ENCODE results near the gene MMP24OS.
"Not testable (repeated sequence)": the region's sequence is repeated elsewhere in the genome, so short reads cannot be mapped to it uniquely, and the experiment has no call there.

MMP24OS gene

DNA sequence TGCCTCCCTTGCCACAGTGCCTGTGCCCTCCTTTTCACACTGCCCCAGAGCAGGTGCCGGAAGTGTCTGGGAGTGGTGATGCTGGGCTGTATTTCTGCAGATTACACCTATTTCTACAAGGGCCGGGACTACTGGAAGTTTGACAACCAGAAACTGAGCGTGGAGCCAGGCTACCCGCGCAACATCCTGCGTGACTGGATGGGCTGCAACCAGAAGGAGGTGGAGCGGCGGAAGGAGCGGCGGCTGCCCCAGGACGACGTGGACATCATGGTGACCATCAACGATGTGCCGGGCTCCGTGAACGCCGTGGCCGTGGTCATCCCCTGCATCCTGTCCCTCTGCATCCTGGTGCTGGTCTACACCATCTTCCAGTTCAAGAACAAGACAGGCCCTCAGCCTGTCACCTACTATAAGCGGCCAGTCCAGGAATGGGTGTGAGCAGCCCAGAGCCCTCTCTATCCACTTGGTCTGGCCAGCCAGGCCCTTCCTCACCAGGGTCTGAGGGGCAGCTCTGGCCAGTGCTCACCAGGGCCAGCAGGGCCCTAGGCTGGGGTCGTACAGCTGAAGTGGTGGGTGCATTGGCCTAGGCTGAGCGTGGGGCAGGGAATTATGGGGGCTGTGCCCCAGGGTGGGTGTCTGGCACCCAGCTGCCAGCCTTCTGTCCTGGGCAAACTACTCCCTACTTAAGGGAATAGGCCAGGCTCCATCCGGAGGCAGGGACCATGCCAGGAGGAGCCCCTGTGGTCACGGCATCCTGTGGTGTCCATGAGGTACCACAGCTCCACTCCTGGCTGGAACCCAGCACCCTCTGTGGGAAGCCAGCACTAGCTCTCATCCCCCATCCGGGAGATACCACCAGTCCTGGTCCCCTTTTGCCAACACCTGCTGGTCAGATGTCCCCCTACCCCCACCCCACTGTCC is 3.5 kb downstream of the MMP24OS start:
- no peak for DNase-seq

DNA sequence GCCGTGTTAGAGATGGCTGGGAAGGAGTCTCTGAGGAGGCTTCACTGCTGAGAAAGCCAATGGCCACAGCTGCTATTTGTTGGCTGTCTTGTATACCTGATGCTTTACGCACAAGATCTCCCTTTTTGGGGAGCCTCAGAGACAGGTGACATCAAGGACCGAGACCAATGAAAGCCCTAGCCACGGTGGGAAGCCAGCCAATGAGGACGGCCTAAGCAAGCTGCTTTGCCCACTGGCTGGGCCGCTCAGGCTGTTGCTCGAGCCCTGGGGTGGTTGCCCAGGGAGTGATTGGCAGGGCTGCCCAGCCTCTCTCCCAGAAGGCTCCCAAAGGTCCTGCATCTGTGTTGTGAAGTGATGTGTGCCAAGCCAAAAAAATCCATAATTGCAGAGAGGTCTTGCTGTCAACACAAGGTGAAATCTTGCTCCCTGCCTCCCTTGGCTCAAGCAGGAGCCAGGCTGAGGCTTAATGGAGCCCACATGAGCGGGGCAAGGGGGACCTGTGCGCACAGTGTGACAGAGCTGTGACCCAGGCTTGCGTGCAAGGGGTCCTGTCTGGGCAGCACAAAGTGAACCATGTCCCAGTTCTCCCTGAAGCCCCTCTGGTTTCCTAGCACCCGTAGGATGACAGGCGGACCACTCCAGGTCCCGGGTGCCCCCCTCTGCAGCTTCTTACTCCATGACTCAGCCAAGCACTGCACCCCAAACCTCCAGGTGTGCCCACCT is 4.3 kb downstream of the MMP24OS start:
- DNase-seq = no peak

DNA sequence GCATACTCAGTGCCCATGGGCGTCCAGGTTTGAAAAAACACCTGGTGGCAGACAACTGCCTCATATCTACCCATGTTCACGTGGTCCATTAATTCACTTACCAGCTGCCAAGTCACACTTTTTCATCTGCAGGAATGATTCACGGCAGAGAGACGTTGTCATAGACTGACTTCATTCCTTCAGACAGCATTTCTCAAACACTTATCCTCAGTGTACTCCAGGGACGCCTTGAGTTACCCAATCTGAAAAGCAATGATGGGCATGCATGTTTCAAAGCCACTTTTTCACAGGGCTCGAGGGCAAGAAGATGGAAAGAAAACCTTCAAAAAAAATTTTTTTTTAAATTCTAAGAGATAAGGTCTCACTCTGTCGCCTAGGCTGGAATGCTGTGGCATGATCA is 6.0 kb downstream of the MMP24OS start:
- DNase-seq = peak; percentile 32

DNA sequence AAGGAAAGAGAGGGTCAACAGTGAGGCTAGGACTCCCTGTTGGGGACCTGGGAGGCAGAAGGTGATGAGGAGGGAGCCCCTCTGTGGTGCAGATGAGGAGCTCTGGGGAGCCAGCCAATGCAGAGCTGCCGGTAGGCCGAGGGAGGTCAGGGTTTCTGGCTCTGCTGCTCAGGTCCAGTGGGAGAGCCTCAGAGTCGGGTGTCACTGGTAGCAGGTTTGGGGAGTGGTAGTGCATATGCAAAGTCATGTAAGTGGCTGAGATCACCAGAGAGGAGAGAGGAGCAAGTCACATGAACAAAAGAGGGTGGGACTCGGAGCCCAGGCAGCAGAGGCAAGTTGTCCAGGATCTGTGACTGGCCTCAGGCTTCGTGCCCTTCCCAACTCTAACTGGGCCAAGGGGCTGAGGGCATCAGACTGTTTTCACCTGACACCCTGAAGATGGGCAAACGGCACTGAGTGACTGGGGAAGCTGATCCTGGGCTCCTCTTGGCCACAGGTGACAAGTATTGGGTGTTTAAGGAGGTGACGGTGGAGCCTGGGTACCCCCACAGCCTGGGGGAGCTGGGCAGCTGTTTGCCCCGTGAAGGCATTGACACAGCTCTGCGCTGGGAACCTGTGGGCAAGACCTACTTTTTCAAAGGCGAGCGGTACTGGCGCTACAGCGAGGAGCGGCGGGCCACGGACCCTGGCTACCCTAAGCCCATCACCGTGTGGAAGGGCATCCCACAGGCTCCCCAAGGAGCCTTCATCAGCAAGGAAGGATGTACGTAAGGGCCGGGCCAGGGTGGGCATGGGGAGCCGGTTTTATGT is 6.6 kb downstream of the MMP24OS start:
- DNase-seq = no peak

DNA sequence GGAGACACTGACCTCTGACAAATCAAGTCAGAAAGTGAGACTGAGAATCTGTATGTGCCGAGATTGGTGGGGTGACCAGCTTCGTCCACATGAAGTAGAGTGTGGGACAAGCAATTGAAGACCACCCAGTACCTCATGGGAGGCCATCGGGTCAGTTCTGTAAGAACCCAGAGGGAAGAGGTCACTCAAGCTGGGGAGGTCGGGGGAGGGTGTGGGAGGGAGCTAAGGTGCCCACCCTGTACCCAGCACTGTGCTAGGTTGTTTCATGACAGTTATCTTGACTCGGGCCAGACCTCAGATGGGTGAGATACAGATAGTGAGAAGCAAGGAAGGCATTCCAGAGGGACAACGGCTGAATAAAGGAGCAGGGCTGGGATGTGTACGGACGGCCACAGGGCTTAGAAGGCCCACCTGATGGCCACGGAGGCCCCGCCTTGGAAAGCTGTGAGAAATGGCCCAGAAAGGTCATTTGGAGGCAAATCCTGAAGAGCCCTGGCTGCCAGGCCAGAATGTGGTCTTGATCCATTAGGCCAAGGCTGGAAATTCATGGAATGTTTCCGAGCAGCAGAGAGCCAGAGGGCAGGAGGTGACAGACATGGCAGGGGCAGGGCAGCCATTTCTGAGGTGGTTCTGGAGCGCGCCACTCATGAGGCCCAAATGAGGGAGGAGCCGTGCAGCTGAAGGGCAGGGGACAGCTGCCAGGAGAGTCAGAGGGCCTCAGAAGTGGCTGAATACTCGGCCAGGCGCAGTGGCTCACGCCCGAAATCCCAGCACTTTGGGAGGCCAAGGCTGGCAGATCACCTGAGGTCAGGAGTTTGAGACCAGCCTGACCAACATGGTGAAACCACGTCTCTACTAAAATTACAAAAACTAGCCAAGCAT is 7.7 kb downstream of the MMP24OS start:
- no peak for DNase-seq

DNA sequence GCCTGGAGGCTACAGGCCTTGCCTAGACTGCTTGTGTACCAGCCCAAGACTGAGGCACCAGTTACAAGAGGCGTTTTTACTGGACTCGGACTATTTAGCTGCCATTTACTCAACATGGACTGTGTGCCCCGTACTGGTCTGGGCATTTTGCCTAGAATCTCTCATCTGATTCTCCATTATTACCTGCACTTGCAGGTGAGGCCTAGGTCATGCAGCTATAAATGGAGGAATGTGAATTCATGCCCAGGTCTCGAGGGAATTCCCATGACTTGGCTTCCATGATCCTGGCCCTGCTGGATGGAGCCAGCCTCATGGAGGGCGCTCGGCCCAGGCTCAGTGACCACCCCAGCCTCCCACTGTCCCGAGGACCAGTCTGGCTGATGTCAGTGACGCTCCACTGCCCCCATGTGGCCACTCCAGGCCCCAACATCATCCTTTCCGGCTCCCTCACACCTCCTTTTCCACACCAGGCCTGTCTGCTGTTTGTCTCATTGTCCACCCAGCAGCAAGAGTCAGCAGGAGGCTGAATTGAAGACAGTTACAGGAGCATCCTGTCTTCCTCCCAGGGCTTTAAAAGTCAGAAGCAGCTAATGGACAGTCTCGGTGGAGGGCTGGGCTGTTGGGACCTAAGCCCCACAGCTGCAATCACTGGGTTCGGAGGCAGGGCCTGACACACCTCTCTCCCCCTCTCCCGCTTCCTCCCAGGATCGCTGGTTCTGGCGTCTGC is 8.7 kb downstream of the MMP24OS start:
- peak; percentile 48 for DNase-seq

DNA sequence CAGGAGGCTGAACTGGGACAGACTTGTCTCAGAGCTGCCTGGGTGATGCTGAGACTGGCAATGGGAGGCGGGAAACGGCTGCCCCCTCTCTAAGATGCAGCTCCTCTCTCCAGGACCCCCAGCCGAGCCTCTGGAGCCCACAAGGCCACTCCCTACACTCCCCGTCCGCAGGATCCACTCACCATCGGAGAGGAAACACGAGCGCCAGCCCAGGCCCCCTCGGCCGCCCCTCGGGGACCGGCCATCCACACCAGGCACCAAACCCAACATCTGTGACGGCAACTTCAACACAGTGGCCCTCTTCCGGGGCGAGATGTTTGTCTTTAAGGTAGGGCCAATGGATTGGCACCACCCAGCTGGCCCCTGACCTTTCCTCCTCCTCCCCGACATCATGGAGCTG is 10.8 kb downstream of the MMP24OS start:
- no peak for DNase-seq

DNA sequence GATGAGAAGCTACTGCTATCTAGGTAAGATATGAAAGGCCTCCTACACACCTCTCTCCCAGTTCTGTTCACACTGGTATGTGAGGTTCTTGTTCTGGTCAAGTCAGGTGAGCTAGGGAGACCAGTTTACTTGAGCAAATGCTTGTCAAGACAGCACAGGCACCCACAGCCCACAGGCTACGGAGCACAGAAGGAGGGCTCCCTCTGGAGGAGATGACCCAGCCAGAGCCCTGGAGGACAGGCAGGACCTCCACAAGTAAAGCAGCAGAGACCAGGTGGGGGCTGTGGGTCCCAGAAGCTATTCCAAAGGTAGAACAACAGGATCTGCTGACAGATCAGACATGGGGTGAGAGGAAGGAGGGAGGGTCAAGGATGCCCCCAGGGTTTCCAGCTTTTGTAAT is 13.2 kb downstream of the MMP24OS start:
- no peak for DNase-seq

DNA sequence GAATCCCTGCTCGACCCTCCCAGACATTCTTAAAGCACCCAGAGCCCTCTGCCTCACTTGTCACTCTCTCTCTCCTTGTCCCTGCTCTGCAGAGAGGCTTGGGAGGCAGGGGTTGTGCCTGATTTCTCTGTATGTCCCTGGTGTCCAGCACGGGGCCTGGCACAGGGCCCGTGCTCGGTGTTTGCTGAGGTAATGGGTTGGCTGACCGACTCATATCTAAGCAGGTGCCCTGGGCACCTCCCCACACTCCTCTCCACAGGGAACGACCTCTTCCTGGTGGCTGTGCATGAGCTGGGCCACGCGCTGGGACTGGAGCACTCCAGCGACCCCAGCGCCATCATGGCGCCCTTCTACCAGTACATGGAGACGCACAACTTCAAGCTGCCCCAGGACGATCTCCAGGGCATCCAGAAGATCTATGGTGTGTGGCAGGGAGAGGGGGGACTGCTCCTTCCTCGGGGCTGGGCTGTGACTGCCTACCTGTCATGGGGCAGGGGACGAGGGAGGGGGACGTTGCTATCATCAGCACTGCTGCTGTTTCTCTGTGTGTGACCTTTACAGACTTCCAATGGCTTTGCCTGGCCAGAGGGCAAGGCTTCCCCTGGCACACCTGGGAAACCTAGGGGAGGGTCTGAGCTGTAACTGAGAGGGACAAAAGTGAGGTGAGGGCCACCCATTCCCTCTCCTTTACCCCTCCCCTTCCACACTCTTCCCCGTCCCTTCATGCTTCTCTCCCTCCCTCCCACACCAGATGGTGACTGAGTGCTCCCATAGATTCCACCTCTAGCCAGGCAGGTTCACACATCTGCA is 14.2 kb downstream of the MMP24OS start:
- DNase-seq = no peak

DNA sequence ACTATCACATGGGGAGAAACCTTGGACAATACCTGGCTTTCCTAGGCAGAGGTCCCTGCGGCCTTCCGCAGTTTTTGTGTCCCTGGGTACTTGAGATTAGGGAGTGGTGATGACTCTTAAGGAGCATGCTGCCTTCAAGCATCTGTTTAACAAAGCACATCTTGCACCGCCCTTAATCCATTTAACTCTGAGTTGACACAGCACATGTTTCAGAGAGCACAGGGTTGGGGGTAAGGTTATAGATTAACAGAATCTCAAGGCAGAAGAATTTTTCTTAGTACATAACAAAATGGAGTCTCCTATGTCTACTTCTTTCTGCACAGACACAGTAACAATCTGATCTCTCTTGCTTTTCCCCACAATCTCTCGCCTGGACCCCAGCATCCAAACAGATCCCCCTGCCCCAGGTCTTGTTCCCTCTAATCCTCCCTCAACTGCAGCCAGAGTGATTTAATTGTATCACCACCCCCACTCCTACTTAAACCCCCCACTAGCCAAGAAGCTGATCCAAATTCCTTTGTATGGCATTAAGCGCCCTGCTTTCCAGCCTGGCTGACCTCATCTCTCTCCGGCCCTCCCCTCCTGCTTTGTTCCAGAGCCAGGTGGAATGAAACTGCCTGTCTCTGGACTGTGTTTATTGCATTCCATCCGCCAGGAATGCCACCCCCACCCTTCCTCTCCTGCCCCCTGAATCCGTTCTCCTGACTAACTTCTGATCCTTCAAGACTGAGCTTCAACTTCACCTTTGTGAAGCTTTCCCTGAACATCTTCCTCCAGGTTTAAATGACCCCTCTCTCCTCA is 15.0 kb downstream of the MMP24OS start:
- peak; percentile 81 for DNase-seq

DNA sequence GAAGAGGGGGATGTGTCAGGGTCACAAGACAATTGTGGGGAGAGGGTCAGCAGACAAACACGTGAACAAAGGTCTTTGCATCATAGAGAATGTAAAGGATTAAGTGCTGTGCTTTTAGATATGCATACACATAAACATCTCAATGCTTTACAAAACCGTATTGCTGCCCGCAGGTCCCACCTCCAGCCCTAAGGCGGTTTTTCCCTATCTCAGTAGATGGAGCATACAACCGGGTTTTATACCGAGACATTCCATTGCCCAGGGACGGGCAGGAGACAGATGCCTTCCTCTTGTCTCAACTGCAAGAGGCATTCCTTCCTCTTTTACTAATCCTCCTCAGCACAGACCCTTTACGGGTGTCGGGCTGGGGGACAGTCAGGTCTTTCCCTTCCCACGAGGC is 15.6 kb downstream of the MMP24OS start:
- DNase-seq = not testable (repeated sequence)

DNA sequence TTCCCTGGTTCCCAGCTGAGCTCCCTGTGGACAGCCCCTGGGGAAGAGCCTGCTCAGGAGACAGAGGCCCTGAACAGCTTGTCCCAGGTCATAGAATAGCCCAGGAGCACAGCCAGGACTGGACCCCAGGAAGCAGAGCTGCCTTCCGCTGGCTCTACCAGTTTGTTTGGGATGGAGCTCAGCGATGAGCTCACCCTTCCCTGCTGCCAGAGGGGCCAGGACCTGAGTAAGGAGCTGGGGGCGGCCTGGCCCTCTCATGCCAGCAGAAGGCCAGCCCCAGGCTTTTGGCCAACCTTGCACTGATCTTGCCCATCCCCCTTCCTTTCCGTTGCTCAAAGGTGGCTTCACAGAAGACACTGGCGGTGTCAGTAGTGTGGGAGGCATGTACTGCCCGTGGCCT is 17.5 kb downstream of the MMP24OS start:
- DNase-seq = no peak

DNA sequence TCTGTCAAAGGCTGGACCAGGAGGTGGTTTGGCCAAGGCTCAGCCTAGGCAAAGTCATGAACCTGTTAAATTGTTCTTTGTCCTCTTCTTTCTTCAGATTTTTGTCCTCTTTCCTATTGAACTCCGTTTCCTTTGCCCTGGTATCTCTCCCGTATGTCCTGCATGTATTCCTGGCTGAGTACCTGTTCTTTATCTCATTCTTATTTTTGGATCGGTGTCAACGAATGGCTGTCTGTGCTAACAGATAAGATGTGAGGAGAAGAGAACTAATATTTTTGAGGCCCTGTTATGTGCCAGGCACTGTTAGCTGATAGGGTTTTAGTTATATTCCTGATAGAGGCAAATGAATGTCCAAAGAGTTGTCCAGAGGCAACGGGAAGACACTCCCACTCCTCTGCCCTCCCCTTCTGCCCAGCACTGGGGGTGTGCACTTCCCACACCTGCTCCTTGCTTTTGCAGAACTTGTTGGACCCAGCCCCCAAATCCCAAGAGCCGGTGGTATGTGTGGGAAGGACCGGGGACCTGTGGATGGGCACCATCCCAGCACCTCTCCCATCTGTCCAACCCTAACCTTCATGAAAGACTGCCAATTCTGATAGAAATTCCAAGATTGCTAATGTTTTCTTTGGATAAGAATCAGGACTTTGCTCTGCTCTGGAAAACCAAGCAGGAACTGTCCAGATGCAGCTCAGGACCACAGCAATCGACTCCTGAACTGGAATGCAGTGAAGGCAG is 20.6 kb downstream of the MMP24OS start:
- DNase-seq = peak; percentile 53

DNA sequence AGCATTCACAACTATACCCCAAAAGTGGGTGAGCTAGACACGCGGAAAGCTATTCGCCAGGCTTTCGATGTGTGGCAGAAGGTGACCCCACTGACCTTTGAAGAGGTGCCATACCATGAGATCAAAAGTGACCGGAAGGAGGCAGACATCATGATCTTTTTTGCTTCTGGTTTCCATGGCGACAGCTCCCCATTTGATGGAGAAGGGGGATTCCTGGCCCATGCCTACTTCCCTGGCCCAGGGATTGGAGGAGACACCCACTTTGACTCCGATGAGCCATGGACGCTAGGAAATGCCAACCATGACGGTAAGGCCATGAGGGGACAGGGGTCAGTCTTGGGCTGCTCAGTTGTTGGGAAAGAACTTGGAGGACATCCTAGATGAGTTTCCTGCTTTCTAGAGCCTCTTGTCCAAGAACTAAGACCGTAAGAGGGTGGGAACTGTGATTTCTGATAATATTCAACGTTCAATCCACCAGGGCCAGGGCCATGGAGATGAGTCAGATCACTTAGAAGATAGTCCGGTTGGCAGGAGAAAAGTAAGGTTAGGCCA is 23.4 kb downstream of the MMP24OS start:
- DNase-seq = no peak

DNA sequence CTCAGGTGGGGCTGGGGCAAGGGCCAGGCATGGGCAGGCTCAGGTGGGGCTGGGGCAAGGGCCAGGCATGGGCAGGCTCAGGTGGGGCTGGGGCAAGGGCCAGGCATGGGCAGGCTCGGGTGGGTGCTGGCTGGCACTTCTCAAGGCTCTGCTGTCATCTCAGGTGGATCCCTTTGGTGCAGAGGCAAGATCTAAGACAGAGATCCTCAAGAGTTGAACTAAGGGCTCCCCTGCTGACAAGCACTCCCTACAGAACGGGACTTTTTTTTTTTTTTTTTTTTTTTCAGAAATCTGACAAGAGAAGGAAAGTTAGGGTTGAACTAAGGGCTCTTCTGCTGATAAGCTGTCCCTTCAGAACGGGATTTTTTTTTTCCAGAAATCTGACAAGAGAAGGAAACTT is 24.9 kb downstream of the MMP24OS start:
- no peak for DNase-seq

DNA sequence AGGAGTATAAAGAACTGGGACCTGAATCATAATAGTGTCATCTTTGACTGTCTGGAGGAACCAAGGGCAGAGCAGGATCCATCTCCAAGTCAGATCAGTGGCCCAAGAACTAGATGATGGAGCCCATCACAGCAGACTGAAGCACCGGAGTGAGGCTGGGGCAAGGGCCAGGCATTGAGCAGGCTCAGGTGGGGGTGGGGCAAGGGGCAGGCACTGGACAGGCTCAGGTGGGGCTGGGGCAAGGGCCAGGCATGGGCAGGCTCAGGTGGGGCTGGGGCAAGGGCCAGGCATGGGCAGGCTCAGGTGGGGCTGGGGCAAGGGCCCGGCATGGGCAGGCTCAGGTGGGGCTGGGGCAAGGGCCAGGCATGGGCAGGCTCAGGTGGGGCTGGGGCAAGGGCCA is 25.3 kb downstream of the MMP24OS start:
- DNase-seq = not testable (repeated sequence)

DNA sequence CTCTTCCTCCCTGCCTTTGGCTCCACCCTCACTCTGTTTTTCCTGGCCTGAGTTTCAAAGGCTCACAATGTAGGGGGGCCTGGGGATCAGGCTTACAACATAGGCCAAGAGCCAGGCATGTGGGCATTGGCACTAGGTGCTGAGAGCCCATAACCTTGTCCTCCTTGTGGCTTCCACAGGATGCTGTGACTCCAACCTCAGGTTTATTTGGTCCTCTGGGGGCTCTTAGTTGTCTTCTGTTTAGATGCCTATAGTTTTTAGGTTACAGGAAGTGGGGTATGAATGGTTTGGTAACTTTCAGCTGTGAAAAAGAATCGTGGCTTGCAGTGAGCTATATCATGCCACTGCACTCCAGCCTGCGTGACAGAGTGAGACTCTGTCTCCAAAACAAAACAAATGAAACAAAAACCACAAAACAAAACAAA is 25.9 kb downstream of the MMP24OS start:
- no peak for DNase-seq

DNA sequence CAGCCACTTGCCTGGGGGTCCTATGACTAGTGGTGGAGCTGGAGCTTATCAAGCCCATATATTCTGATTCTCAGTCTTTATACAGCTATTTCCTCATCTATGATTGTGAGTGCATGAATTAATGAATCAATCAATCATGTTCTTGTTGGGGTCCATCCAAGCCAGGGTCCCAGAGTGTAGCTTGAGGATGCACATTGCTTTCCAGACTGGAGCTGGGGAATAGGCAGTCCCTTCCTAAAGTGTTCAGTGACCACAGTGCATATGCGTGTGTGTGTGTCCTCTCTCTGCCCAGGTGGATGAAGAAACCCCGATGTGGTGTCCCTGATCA is 26.3 kb downstream of the MMP24OS start:
- no peak for DNase-seq
